Measurements from ENCODE around the gene CIP2A. TPM values are rescaled to one million over a fixed set of nuclear protein-coding genes. Genes with fewer than 3 reads are reported as not detected.

Gene CIP2A
- total RNA-seq, 1 experiment from 2014 or later = 26.9 TPM

DNA sequence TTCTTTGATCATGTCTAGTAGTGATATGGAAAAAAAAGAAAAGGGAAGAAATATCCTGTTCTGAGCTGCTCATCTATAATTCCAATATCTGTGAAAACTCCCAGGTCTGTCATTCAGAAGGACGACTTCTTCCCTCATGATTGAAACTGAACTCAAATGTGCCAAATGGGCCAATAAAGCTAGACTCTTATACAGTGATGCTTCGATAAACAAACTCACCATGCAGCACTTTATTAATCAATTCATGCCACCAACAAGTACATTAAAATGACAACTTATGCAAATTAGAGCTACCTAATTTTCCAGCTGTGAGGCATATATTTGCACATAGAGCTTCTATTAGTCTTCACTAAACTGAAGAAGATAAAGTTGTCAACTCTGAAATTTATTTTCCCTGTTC lies 63.3 kb downstream of the CIP2A start:
- TF ChIP-seq, protein P1, sequence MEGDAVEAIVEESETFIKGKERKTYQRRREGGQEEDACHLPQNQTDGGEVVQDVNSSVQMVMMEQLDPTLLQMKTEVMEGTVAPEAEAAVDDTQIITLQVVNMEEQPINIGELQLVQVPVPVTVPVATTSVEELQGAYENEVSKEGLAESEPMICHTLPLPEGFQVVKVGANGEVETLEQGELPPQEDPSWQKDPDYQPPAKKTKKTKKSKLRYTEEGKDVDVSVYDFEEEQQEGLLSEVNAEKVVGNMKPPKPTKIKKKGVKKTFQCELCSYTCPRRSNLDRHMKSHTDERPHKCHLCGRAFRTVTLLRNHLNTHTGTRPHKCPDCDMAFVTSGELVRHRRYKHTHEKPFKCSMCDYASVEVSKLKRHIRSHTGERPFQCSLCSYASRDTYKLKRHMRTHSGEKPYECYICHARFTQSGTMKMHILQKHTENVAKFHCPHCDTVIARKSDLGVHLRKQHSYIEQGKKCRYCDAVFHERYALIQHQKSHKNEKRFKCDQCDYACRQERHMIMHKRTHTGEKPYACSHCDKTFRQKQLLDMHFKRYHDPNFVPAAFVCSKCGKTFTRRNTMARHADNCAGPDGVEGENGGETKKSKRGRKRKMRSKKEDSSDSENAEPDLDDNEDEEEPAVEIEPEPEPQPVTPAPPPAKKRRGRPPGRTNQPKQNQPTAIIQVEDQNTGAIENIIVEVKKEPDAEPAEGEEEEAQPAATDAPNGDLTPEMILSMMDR (IDR thresholded peaks at IDR 0.05; ENCODE audit: insufficient read depth in 1 of 2, low read depth in 1 of 2, low read length in 1 of 2, severe bottlenecking in 1 of 2, unreplicated experiment in 1 of 2) = no peak
- BruUV-seq (replicated peaks) = no TSS peak
- H3K27me3 ChIP-seq (replicated peaks; ENCODE audit: control insufficient read depth, insufficient read depth, low read length) = no peaks in the 10 kb centered on the region
- DNase-seq = no peak
- Mint-ChIP-seq H3K27me3 (ENCODE audit: insufficient read depth, unreplicated experiment) (peaks cover 13% of the 10 kb centered on the region), H3K4me3 (ENCODE audit: unreplicated experiment) (no peak overlapping the region), H3K9me3 (ENCODE audit: unreplicated experiment) (no peaks in the 10 kb centered on the region), H3K27ac (ENCODE audit: unreplicated experiment) (no peak overlapping the region), H3K36me3 (ENCODE audit: insufficient read depth, unreplicated experiment) (no peaks in the 10 kb centered on the region), H3K4me1 (ENCODE audit: low read depth, unreplicated experiment) (no peaks in the 10 kb centered on the region)
- H3K4me3 ChIP-seq (ENCODE audit: low read depth, low read length) = no peak overlapping the region
- ChIA-PET CTCF (no interaction called here), POLR2A (no interaction called here)
- no peaks in the 10 kb centered on the region for H3K9me3 ChIP-seq
- intact Hi-C loops (cut with micrococcal nuclease; ENCODE audit: unreplicated experiment) = no loop called here
- no peaks in the 10 kb centered on the region for H3K36me3 ChIP-seq (ENCODE audit: control insufficient read depth, insufficient read depth, low read length)
- no peaks in the 10 kb centered on the region for H3K4me1 ChIP-seq

DNA sequence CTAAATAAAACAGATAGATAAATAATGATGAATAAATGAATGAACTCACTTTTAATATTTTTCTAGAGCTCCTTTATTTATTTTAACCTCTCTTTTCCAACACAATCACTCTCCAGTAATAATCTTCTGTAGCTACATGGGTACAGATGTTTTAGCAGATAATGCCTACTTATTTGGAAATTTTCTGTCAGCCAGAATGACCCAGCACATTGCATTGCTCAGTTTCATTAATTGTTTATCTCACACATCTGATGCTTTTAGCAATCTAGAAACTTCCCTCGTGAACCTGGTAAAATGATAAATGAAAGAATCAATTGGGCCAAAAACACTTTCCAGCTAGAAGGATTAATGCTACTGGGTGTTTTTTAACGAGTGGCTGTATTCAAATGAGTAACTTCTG lies 64.0 kb downstream of the CIP2A start:
- BruUV-seq (replicated peaks) = no TSS peak
- H3K27me3 Mint-ChIP-seq (ENCODE audit: insufficient read depth, unreplicated experiment) = peaks cover 13% of the 10 kb centered on the region
- ChIA-PET CTCF (no interaction called here), POLR2A (no interaction called here)
- TF ChIP-seq, protein P1 (IDR thresholded peaks at IDR 0.05; ENCODE audit: insufficient read depth in 1 of 2, low read depth in 1 of 2, low read length in 1 of 2, severe bottlenecking in 1 of 2, unreplicated experiment in 1 of 2) = no peak
- Histone ChIP-seq H3K27me3 (replicated peaks; ENCODE audit: control insufficient read depth, insufficient read depth, low read length) (no peaks in the 10 kb centered on the region), H3K9me3 (no peaks in the 10 kb centered on the region), H3K36me3 (ENCODE audit: control insufficient read depth, insufficient read depth, low read length) (no peaks in the 10 kb centered on the region), H3K4me3 (ENCODE audit: low read depth, low read length) (no peak overlapping the region), H3K4me1 (no peaks in the 10 kb centered on the region)
- no peak overlapping the region for H3K4me3 Mint-ChIP-seq (ENCODE audit: unreplicated experiment)
- H3K9me3 Mint-ChIP-seq (ENCODE audit: unreplicated experiment) = no peaks in the 10 kb centered on the region
- no peak for DNase-seq
- no peak overlapping the region for H3K27ac Mint-ChIP-seq (ENCODE audit: unreplicated experiment)
- intact Hi-C loops (cut with micrococcal nuclease; ENCODE audit: unreplicated experiment) = no loop called here
- no peaks in the 10 kb centered on the region for H3K4me1 Mint-ChIP-seq (ENCODE audit: low read depth, unreplicated experiment)
- H3K36me3 Mint-ChIP-seq (ENCODE audit: insufficient read depth, unreplicated experiment) = no peaks in the 10 kb centered on the region

DNA sequence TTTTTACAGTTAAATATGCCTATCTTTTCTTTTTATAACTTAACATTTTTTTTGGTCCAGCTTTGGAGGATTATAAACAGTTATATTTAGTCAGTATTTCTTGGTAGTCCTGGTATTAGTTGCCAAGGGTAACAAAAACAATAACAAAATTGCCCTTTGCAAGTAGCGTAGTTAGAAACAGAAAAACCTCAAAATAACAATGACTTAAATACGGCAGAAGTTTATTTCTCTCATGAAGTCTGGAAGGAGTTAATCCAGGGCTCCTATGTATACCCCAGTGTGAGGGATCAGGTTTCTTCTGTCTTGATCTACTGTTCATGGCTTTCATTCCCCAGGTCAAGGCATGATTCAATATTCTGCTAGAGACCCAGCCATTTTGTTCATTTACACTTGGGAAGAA lies 64.7 kb downstream of the CIP2A start:
- Mint-ChIP-seq H3K27ac (ENCODE audit: unreplicated experiment) (no peak overlapping the region), H3K9me3 (ENCODE audit: unreplicated experiment) (no peaks in the 10 kb centered on the region), H3K27me3 (ENCODE audit: insufficient read depth, unreplicated experiment) (peaks cover 13% of the 10 kb centered on the region), H3K36me3 (ENCODE audit: insufficient read depth, unreplicated experiment) (no peaks in the 10 kb centered on the region), H3K4me3 (ENCODE audit: unreplicated experiment) (no peak overlapping the region), H3K4me1 (ENCODE audit: low read depth, unreplicated experiment) (no peaks in the 10 kb centered on the region)
- Histone ChIP-seq H3K36me3 (ENCODE audit: control insufficient read depth, insufficient read depth, low read length) (no peaks in the 10 kb centered on the region), H3K27me3 (replicated peaks; ENCODE audit: control insufficient read depth, insufficient read depth, low read length) (no peaks in the 10 kb centered on the region), H3K4me1 (no peaks in the 10 kb centered on the region), H3K4me3 (ENCODE audit: low read depth, low read length) (no peak overlapping the region), H3K9me3 (no peaks in the 10 kb centered on the region)
- TF ChIP-seq, protein P1 (IDR thresholded peaks at IDR 0.05; ENCODE audit: insufficient read depth in 1 of 2, low read depth in 1 of 2, low read length in 1 of 2, severe bottlenecking in 1 of 2, unreplicated experiment in 1 of 2) = no peak
- no peak for DNase-seq
- POLR2A ChIA-PET = no interaction called here
- no TSS peak for BruUV-seq (replicated peaks)
- intact Hi-C loops (cut with micrococcal nuclease; ENCODE audit: unreplicated experiment) = no loop called here
- CTCF ChIA-PET = no interaction called here

Measured in Caco-2 (cell line).